Uterus (tissue), 4 donors: Measurements from ENCODE around the gene C5. TPM values are rescaled to one million over a fixed set of nuclear protein-coding genes. Genes with fewer than 3 reads are reported as not detected.

Source experiments
- DNase-seq, 2 donors: peaks; one replicate each; pipeline ENCODE4 v3.0.0-alpha.2; 2019 to 2020
- H3K27ac ChIP-seq, 2 donors: fragments of 200-600 bp; sonication (generic); 1 replicate in 1 of 2; 2 replicates in 1 of 2; pipeline ENCODE4 v1.5.1; 2016 to 2018
- H3K27me3 ChIP-seq, 2 donors: fragments of 200-600 bp; sonication (generic); one replicate each; pipeline ENCODE4 v1.5.1; 2018 to 2019; ENCODE audit warnings: control low read depth in 1 of 2
- H3K36me3 ChIP-seq, 2 donors: fragments of 200-600 bp; sonication (generic); one replicate each; pipeline ENCODE4 v1.5.1; 2019; ENCODE audit warnings: control low read depth in 1 of 2
- H3K4me1 ChIP-seq, 2 donors: fragments of 200-600 bp; sonication (generic); one replicate each; pipeline ENCODE4 v1.5.1; 2018 to 2019; ENCODE audit warnings: control low read depth in 1 of 2
- H3K4me3 ChIP-seq, 2 donors: fragments of 200-600 bp; sonication (generic); 1 replicate in 1 of 2; 2 replicates in 1 of 2; pipeline ENCODE4 v1.5.1; 2018 to 2019; ENCODE audit warnings: mild to moderate bottlenecking in 1 of 2
- H3K9me3 ChIP-seq, 2 donors: fragments of 200-600 bp; sonication (generic); one replicate each; pipeline ENCODE4 v1.5.1; 2019; ENCODE audit warnings: control low read depth in 1 of 2
- CTCF ChIP-seq, 4 experiments: fragments of 200-600 bp in 2 of 4; fragments of 450-650 bp in 2 of 4; sonication (generic) in 2 of 4; IDR thresholded peaks; one replicate each; pipeline ENCODE4 v1.5.1; 2016 to 2019; ENCODE audit warnings: antibody characterized with exemption in 4 of 4, mild to moderate bottlenecking in 2 of 4, moderate library complexity in 1 of 4
- POLR2A ChIP-seq, 2 donors: fragments of 450-650 bp; IDR thresholded peaks; one replicate each; pipeline ENCODE4 v1.6.1; 2016; ENCODE audit warnings: antibody characterized with exemption in 2 of 2, mild to moderate bottlenecking in 1 of 2, moderate library complexity in 1 of 2
- intact Hi-C: fragments of 100-400 bp; cut with DNase I; formaldehyde crosslinking; loops from one replicate; pipeline ENCODE4 v1.15.1; 2023; ENCODE audit warnings: low total_unique reads
- total RNA-seq, 4 donors: library from RNA; depleted of rRNA in 3 of 4; stranded (reverse); fragments of >200 nt in 3 of 4; gene quantifications; one replicate each; pipeline versions ENCODE4 v1.1.0 to v1.2.4, GENCODE V29; 2014 to 2023
- donor health status: DM: yes; HTN: yes; CAD: no.

Gene C5
- total RNA-seq, 4 donors from 2014 or later = 2.1 to 37.1 (median 10.3) TPM

GRCh38 chr9:120983259-120983837 lies 66.7 kb downstream of the C5 start:
- Histone ChIP-seq H3K9me3 (no peaks in the 10 kb centered on the region), H3K36me3 (no peaks in the 10 kb centered on the region), H3K27ac (no peak overlapping the region), H3K4me1 (no peaks in the 10 kb centered on the region), H3K4me3 (no peak overlapping the region), H3K27me3 (no peaks in the 10 kb centered on the region)
- TF ChIP-seq CTCF (IDR thresholded peaks at IDR 0.05) = no peak
- no peak for TF ChIP-seq POLR2A (IDR thresholded peaks at IDR 0.05)
- DNase-seq = no peak
- intact Hi-C loops = no loop called here

GRCh38 chr9:120982836-120983235 lies 67.2 kb downstream of the C5 start:
- Histone ChIP-seq H3K9me3 (no peaks in the 10 kb centered on the region), H3K27me3 (no peaks in the 10 kb centered on the region), H3K4me1 (no peaks in the 10 kb centered on the region), H3K4me3 (no peak overlapping the region), H3K27ac (no peak overlapping the region), H3K36me3 (no peaks in the 10 kb centered on the region)
- intact Hi-C loops = no loop called here
- TF ChIP-seq POLR2A (IDR thresholded peaks at IDR 0.05) = no peak
- TF ChIP-seq CTCF (IDR thresholded peaks at IDR 0.05) = no peak
- no peak for DNase-seq

- Histone ChIP-seq H3K4me3 (no peak overlapping the region), H3K27ac (no peak overlapping the region), H3K27me3 (no peaks in the 10 kb centered on the region), H3K4me1 (no peaks in the 10 kb centered on the region), H3K36me3 (no peaks in the 10 kb centered on the region), H3K9me3 (no peaks in the 10 kb centered on the region)
- TF ChIP-seq CTCF (IDR thresholded peaks at IDR 0.05) (no peak), POLR2A (IDR thresholded peaks at IDR 0.05) (no peak)
- intact Hi-C loops = no loop called here
- DNase-seq = no peak
Measured at GRCh38 chr9:120980951-120981350, 69.1 kb downstream of the C5 start.

GRCh38 chr9:120979797-120980196 lies 70.3 kb downstream of the C5 start:
- no peaks in the 10 kb centered on the region for H3K27me3 ChIP-seq
- TF ChIP-seq POLR2A (IDR thresholded peaks at IDR 0.05) (no peak), CTCF (IDR thresholded peaks at IDR 0.05) (no peak)
- no peak overlapping the region for H3K4me3 ChIP-seq
- H3K9me3 ChIP-seq = no peaks in the 10 kb centered on the region
- intact Hi-C loops = no loop called here
- DNase-seq = no peak
- no peak overlapping the region for H3K27ac ChIP-seq
- H3K36me3 ChIP-seq = no peaks in the 10 kb centered on the region
- no peaks in the 10 kb centered on the region for H3K4me1 ChIP-seq

GRCh38 chr9:120978987-120979386 lies 71.1 kb downstream of the C5 start:
- H3K4me1 ChIP-seq = no peaks in the 10 kb centered on the region
- no peak for DNase-seq
- H3K9me3 ChIP-seq = no peaks in the 10 kb centered on the region
- intact Hi-C loops = no loop called here
- no peaks in the 10 kb centered on the region for H3K27me3 ChIP-seq
- no peak overlapping the region for H3K27ac ChIP-seq
- no peak overlapping the region for H3K4me3 ChIP-seq
- no peaks in the 10 kb centered on the region for H3K36me3 ChIP-seq
- no peak for TF ChIP-seq POLR2A (IDR thresholded peaks at IDR 0.05)
- no peak for TF ChIP-seq CTCF (IDR thresholded peaks at IDR 0.05)
